GM11168 (cell line): ENCODE data around the gene RBM34.

ENCODE experiments used
- in situ Hi-C: fragments of 300-500 bp; cut with MboI; formaldehyde crosslinking; loops from one replicate; pipeline ENCODE4 v1.12.0; 2022; ENCODE audit warnings: low sequenced_read_pairs; ENCODE audit not compliant: unreplicated experiment

RBM34 gene

GRCh38 chr1:235093696-235094592 is 67.1 kb downstream of the RBM34 start:
- in situ Hi-C loops, result loop anchor here (10.0 to 25.0 kb wide), 2 partner anchors 321 to 332 kb away; no protein-coding TSS in a partner anchor

DNA sequence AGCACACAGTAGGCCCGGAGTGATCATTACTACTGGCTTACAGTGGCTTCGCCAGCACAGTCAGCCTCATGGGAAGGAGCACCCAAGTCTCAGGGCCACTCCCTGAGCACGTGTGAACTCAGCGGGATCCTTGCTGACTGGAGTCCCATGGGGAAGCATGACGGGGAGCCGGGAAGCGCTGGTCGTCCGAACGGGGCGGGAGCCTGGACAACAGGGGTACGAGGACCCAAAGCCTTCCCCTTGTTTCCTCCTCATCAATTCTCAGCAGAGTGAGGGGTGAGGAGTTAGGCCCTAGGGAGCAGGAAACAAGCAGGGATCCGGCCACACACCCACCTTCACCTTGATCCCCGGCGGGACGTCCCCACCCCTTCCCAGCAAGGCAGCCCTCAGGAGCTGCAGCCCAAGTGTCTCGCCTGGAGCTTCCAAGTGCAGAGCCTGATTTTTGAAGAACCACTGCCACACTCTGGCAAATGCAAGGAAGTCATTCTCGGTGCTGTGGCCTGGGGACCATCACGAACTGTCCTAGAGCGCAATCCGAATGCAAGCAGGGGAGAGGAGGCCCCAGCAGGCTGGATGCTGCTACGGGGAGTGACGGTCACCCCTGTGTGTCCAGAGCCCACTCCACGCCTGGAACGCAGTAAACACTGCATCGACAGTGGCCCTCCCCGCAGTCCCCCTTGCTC is 67.9 kb downstream of the RBM34 start:
- in situ Hi-C loops, result loop anchor here (10.0 to 25.0 kb wide), 2 partner anchors 322 to 331 kb away; no protein-coding TSS in a partner anchor

DNA sequence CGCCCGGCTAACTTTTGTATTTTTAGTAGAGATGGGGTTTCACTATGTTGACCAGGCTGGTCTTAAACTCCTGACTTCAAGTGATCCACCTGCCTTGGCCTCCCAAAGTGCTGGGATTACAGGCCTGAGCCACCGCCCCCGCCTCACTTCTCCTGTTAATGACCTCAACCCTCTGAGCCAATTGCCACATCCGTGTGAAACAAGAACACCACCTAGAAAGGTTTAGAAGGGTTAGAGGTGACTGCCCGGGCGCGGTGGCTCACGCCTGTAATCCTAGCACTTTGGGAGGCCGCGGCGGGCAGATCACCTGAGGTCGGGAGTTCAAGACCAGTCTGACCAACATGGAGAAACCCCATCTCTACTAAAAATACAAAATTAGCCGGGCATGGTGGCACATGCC is 68.6 kb downstream of the RBM34 start:
- in situ Hi-C loops, result loop anchor here (10.0 to 25.0 kb wide), 2 partner anchors 322 to 330 kb away; no protein-coding TSS in a partner anchor

GRCh38 chr1:235092045-235092406 is 69.0 kb downstream of the RBM34 start:
- in situ Hi-C loops, result loop anchor here (10.0 to 25.0 kb wide), 2 partner anchors 323 to 330 kb away; no protein-coding TSS in a partner anchor

DNA sequence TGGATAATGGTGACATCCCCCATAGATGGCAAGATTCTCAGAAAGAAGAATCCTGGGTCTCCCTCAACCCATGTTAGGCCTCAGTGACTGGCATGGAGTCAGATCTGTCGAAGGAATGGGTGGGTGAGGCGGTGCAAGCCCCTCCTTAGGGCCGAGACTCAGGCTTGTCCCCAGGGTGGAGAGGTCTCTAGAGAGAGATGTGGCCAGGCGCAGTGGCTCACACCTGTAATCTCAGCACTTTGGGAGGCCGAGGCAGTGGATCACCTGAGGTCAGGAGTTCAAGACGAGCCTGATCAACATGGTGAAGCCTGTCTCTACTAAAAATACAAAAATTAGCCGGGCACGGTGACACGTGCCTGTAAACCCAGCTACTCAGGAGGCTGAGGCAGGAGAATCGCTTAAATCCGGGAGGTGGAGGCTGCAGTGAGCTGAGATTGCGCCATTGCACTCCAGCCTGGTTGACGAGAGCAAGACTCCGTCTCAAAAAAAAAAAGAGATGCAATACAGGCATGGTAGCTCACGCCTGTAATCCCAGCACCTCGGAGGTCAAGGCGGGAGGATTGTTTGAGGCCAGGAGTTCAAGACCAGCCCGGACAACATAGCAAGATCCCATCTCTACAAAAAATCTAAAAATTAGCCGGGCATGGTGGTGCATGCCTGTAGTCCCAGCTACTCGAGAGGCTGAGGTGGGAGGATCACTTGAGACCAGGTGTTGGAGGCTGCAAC is 69.6 kb downstream of the RBM34 start:
- in situ Hi-C loops, result loop anchor here (10.0 to 25.0 kb wide), 2 partner anchors 323 to 329 kb away; no protein-coding TSS in a partner anchor

DNA sequence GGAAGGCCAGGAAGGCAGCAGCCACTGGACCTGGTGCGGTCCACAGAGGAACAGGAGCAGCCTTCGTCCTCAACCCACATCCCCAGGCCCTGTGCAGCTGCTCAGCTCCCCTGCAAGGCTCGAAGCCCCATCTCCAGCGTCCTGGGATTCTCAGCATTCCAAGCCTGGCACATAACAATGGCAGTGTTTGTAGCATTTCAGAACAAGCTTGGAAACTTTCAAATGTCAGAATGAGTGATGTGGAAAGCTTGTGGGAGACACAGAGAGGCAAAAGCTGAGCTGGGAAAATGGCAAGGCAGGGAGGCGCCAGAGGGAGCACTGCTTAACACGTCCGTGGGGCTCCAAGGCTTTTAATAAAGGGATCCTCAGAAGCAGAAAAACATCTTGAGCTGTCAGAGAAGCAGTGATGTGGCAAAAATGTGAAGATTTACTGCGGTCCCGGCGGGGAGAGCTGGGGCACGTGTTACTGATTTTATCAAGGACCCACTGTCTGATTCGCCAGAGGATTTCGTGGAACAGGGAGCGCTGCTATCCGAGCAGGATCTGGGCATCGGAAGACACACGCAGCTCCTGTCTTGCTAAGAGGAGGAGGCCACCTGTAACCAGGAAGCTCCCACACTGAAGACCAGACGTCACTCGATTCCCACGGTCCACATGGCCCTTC is 70.5 kb downstream of the RBM34 start:
- in situ Hi-C loops, result loop anchor here (10.0 to 25.0 kb wide), 2 partner anchors 324 to 328 kb away; no protein-coding TSS in a partner anchor

DNA sequence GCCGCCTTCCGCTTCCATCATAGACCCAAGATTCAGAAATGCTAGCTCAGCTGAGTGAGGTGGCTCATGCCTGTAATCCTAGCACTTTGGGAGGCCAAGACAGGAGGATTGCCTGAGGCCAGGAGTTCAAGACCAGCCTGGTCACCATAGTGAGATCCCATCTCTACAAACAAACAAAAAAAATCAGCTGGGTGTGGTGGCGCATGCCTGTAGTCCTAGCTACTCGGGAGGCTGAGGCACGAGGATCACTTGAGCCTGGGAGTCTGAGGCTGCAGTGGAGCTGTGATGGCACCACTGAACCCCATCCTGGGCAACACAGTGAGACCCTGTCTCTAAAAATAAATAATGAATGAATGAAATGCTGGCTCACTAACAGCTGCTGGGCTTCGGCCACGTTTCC is 72.1 kb downstream of the RBM34 start:
- in situ Hi-C loops, result loop anchor here (5.0 to 25.0 kb wide), 2 partner anchors 327 to 592 kb away; no protein-coding TSS in a partner anchor

DNA sequence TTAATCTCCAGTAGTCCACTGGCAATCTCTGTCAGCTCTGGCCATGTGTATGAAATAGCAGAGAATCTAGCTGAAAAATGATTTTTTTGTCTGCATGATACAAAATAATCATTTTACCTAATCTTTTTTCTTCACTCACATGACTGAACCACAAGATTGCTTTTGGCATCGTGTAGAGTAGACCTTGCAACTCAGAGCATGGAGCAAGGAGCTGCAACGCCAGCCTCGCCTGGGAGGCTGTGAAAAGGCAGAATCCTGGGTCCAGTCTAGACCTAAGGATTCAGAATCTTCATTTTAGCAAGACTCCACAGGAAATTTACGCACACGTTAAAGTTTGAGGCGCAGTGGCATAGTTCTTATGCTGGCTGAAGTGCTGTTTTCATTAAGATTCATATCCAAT is 72.6 kb downstream of the RBM34 start:
- in situ Hi-C loops, result loop anchor here (5.0 to 25.0 kb wide), 2 partner anchors 326 to 591 kb away; no protein-coding TSS in a partner anchor

DNA sequence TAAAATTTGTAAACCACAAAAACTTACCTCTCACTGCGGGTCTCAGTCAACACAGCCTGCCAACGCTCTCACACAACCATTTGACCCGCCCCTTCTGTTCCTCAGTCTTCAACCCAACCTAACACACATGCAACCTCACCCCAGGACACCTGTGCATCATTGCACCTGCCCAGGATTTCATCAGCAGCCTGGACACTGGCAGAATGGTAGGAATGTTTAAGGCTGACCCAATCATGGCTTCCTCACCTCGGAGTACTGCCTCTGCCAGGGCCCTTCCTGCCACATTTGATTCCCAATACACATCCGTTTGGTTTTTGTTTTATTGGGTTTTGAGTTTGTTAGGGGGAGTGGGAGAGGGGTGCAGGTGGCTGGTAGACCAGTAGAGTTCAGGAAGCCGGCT is 73.1 kb downstream of the RBM34 start:
- in situ Hi-C loops, result loop anchor here (5.0 to 25.0 kb wide), 2 partner anchors 326 to 591 kb away; no protein-coding TSS in a partner anchor

DNA sequence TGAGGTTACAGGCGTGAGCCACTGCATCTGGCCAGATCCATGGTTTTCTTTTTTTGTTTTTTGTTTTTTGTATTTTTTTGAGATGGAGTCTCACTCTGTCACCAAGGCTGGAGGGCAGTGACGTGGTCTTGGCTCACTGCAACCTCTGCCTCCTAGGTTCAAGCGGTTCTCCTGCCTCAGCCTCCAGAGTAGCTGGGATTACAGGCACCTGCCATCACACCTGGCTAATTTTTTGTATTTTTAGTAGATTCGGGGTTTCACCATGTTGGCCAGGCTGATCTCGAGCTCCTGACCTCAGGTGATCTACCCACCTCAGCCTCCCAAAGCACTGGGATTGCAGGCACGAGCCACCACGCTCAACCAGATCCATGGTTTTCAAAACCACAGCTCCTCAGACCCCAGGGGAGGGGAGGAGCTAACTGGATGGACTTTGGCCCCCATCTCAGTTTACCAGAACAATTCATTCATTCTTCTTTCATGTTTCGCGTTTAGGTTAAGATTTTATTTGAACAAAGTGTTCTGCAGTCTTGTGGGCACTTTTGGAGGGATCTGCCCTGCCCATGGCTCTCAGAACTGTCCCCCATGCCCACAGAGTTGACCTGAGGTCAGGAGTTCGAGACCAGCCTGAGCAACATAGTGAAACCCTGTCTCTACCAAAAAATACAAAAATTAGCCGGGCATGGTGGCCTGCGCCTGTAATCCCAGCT is 75.5 kb downstream of the RBM34 start:
- in situ Hi-C loops, result loop anchor here (5.0 to 25.0 kb wide), 2 partner anchors 323 to 588 kb away; no protein-coding TSS in a partner anchor
